Neural crest cell (in vitro differentiated cells): Measurements from ENCODE around the gene COL21A1. TPM values are rescaled to one million over a fixed set of nuclear protein-coding genes. Genes with fewer than 3 reads are reported as not detected.

Source experiments
- DNase-seq: peaks from one replicate; pipeline ENCODE4 v3.0.0; 2021; ENCODE audit warnings: low read depth, mixed read lengths, low spot score
- H3K27ac Mint-ChIP-seq: one replicate; pipeline ENCODE4 v1.8.0; 2021; ENCODE audit warnings: mild to moderate bottlenecking, mixed read lengths; ENCODE audit not compliant: unreplicated experiment
- H3K27me3 Mint-ChIP-seq: 2 replicates; pipeline ENCODE4 v1.8.0; 2021; ENCODE audit warnings: low read depth, mild to moderate bottlenecking, mixed read lengths
- H3K36me3 Mint-ChIP-seq: 2 replicates; pipeline ENCODE4 v1.8.0; 2021; ENCODE audit warnings: low read depth, mild to moderate bottlenecking, mixed read lengths
- H3K4me1 Mint-ChIP-seq: 2 replicates; pipeline ENCODE4 v1.8.0; 2021; ENCODE audit warnings: mixed read lengths
- H3K4me3 Mint-ChIP-seq: one replicate; pipeline ENCODE4 v1.8.0; 2021; ENCODE audit warnings: mild to moderate bottlenecking, mixed read lengths
- H3K9me3 Mint-ChIP-seq: 2 replicates; pipeline ENCODE4 v1.8.0; 2021; ENCODE audit warnings: mixed read lengths
- CTCF ChIP-seq: fragments of 200-600 bp; sonication (generic); conservative IDR thresholded peaks from 2 replicates; pipeline ENCODE4 v1.5.0; 2021; ENCODE audit warnings: antibody characterized with exemption, mild to moderate bottlenecking
- total RNA-seq: library from RNA; stranded (reverse); gene quantifications from 2 replicates; pipeline ENCODE4 v1.2.1, GENCODE V29; 2021

Gene COL21A1
- total RNA-seq, 1 donor from 2014 or later = not detected

- Mint-ChIP-seq H3K4me3 (no peak overlapping the region), H3K36me3 (no peaks in the 10 kb centered on the region), H3K9me3 (no peaks in the 10 kb centered on the region), H3K27ac (no peak overlapping the region), H3K4me1 (no peaks in the 10 kb centered on the region), H3K27me3 (no peaks in the 10 kb centered on the region)
- no peak for DNase-seq
- TF ChIP-seq CTCF = no peak
Measured at GRCh38 chr6:56214703-56215101, 32.7 kb downstream of the COL21A1 start.

GRCh38 chr6:56214041-56214702, 33.2 kb downstream of the COL21A1 start:
- Mint-ChIP-seq H3K36me3 (no peaks in the 10 kb centered on the region), H3K4me1 (no peaks in the 10 kb centered on the region), H3K27me3 (no peaks in the 10 kb centered on the region), H3K9me3 (no peaks in the 10 kb centered on the region), H3K4me3 (no peak overlapping the region), H3K27ac (no peak overlapping the region)
- DNase-seq = no peak
- no peak for TF ChIP-seq CTCF

GRCh38 chr6:56211724-56212123, 35.7 kb downstream of the COL21A1 start:
- no peaks in the 10 kb centered on the region for H3K36me3 Mint-ChIP-seq
- no peak for DNase-seq
- no peak overlapping the region for H3K27ac Mint-ChIP-seq
- peaks cover 5% of the 10 kb centered on the region for H3K9me3 Mint-ChIP-seq
- H3K4me3 Mint-ChIP-seq = no peak overlapping the region
- no peak for TF ChIP-seq CTCF
- no peaks in the 10 kb centered on the region for H3K4me1 Mint-ChIP-seq
- H3K27me3 Mint-ChIP-seq = peaks cover 2% of the 10 kb centered on the region

- Mint-ChIP-seq H3K27me3 (peaks cover 2% of the 10 kb centered on the region), H3K27ac (no peak overlapping the region), H3K4me1 (no peaks in the 10 kb centered on the region), H3K36me3 (no peaks in the 10 kb centered on the region), H3K4me3 (no peak overlapping the region), H3K9me3 (peaks cover 5% of the 10 kb centered on the region)
- DNase-seq = no peak
- no peak for TF ChIP-seq CTCF
Measured at GRCh38 chr6:56204134-56204533, 43.2 kb downstream of the COL21A1 start.

GRCh38 chr6:56199956-56200355, 47.4 kb downstream of the COL21A1 start:
- no peak for DNase-seq
- peaks cover 10% of the 10 kb centered on the region for H3K9me3 Mint-ChIP-seq
- peaks cover 3% of the 10 kb centered on the region for H3K36me3 Mint-ChIP-seq
- no peaks in the 10 kb centered on the region for H3K4me1 Mint-ChIP-seq
- no peaks in the 10 kb centered on the region for H3K27me3 Mint-ChIP-seq
- TF ChIP-seq CTCF = no peak
- no peak overlapping the region for H3K4me3 Mint-ChIP-seq
- no peak overlapping the region for H3K27ac Mint-ChIP-seq
